ENCODE results near the gene TRPV2.

- no peak for TF ChIP-seq CTCF (IDR thresholded peaks at IDR 0.05)
- no peak for TF ChIP-seq POLR2A (IDR thresholded peaks at IDR 0.05)
Measured at GRCh38 chr17:16415031-16415924, at the start of gene TRPV2.
